Spleen (tissue), 7 donors: ENCODE results near the gene SCN8A.

Experiments
- POLR2AphosphoS5 ChIP-seq, 3 donors: sonication (generic); formaldehyde crosslinking; IDR thresholded peaks; one replicate each; pipeline ENCODE4 v1.5.1; 2017; ENCODE audit warnings: antibody characterized with exemption in 3 of 3
- TF ChIP-seq, protein P1 (sequence below), 11 experiments: fragments of 200-600 bp in 7 of 11; fragments of 450-650 bp in 4 of 11; sonication (generic) in 4 of 11; IDR thresholded peaks in 8 of 11; conservative IDR thresholded peaks in 3 of 11; 1 replicate in 7 of 11; 2 replicates in 4 of 11; pipeline versions ENCODE4 v1.4.0 to v1.8.0; 2016 to 2021; ENCODE audit warnings: antibody characterized with exemption in 11 of 11, inconsistent platforms in 4 of 11, mild to moderate bottlenecking in 1 of 11
- donor health status: DM: no; HTN: no; CAD: no; lungs with moderate emphysema.
- donor health status: DM: no; HTN: no; CAD: no.
- donor health status: DM: no; HTN: no; CAD: no.

- no peak for TF ChIP-seq POLR2AphosphoS5 (IDR thresholded peaks at IDR 0.05)
- TF ChIP-seq, protein P1, sequence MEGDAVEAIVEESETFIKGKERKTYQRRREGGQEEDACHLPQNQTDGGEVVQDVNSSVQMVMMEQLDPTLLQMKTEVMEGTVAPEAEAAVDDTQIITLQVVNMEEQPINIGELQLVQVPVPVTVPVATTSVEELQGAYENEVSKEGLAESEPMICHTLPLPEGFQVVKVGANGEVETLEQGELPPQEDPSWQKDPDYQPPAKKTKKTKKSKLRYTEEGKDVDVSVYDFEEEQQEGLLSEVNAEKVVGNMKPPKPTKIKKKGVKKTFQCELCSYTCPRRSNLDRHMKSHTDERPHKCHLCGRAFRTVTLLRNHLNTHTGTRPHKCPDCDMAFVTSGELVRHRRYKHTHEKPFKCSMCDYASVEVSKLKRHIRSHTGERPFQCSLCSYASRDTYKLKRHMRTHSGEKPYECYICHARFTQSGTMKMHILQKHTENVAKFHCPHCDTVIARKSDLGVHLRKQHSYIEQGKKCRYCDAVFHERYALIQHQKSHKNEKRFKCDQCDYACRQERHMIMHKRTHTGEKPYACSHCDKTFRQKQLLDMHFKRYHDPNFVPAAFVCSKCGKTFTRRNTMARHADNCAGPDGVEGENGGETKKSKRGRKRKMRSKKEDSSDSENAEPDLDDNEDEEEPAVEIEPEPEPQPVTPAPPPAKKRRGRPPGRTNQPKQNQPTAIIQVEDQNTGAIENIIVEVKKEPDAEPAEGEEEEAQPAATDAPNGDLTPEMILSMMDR (IDR thresholded peaks at IDR 0.05 in 8 of 11, conservative IDR thresholded peaks at IDR 0.05 in 3 of 11): no peak
These were observed 224.5 kb downstream of the SCN8A start for GRCh38 chr12:51815571-51815970.
